ENCODE measurements around the gene PAK2.

PAK2 gene

DNA sequence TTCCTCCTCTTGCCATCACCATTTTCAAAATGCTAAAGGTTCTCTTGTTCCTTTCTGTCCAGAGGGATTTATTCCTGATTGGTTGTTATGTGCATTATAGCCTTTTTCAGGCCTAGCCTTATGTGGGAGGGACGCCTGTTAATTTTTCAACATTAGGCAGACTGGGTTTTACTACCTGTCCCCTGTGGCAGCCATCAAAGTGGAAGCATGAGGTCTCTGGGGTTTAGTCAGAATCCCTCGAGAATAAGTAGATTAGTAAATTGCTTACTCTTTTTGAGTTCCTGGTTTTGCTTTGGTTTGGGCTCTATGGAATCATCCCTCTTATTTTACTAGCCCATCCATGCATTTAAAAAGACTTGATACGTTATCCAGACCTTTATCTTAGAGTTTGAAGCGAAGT is 32.4 kb downstream of the PAK2 start:
- no peak overlapping the region for H3K4me3 ChIP-seq (ENCODE audit: low read depth, low read length)
- in situ Hi-C loops (cut with HindIII; ENCODE audit: low sequenced_read_pairs): no loop called here
- TF ChIP-seq, protein P1, sequence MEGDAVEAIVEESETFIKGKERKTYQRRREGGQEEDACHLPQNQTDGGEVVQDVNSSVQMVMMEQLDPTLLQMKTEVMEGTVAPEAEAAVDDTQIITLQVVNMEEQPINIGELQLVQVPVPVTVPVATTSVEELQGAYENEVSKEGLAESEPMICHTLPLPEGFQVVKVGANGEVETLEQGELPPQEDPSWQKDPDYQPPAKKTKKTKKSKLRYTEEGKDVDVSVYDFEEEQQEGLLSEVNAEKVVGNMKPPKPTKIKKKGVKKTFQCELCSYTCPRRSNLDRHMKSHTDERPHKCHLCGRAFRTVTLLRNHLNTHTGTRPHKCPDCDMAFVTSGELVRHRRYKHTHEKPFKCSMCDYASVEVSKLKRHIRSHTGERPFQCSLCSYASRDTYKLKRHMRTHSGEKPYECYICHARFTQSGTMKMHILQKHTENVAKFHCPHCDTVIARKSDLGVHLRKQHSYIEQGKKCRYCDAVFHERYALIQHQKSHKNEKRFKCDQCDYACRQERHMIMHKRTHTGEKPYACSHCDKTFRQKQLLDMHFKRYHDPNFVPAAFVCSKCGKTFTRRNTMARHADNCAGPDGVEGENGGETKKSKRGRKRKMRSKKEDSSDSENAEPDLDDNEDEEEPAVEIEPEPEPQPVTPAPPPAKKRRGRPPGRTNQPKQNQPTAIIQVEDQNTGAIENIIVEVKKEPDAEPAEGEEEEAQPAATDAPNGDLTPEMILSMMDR (IDR thresholded peaks at IDR 0.05; ENCODE audit: low read depth, low read length): no peak
- DNase-seq (ENCODE audit: low read depth, low spot score): no peak

DNA sequence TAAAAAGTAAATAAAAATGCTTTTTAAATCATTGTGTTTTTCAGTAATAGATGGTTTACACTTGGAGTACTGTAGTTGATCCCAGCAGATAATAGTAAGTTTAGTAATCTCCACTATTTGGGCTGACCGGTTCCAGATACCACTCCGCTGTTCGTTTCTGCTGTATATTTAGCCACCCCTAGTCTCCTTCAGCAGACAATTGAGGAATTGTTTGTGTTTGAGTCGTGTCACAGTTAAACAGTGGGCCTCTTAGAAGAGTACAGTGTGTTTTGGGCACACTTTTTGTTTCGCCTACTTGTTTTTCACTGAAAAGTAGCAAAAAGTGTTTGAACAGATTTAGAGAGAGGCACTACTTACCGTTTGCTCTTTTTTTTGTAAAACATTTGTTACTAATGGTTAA is 33.2 kb downstream of the PAK2 start:
- no peak overlapping the region for H3K4me3 ChIP-seq (ENCODE audit: low read depth, low read length)
- in situ Hi-C loops (cut with HindIII; ENCODE audit: low sequenced_read_pairs): no loop called here
- TF ChIP-seq, protein P1 (IDR thresholded peaks at IDR 0.05; ENCODE audit: low read depth, low read length): no peak

DNA sequence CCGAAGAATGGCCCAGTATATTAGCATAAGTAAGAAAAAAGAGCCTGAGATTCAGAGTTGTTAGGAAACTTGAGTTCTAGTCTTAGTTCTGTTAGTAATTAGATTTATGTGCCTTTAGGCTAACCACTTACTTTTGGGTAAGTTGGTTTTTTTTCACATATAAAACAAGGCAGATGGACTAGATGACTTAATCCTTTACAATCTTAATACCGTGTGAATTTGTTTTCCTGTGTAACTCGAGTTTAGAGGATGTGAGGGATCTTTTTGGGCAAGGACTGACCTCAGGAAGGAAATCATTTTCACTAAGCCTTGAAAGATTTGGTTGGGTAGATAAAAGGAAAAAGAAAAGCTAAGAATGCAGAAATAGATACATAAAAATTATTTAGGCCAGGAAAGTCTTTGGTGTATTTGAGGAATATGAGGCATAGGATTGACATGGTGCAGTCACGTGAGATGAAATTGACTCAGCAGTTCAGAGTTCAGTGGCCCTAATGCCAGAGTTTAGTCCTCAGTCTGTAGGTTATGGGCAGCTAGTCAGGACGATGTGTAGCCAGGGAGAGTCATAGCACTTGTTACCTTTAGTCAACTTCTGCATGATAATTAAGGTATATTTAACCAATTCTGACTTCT is 34.6 kb downstream of the PAK2 start:
- H3K4me3 ChIP-seq (ENCODE audit: low read depth, low read length): no peak overlapping the region
- TF ChIP-seq, protein P1 (IDR thresholded peaks at IDR 0.05; ENCODE audit: low read depth, low read length): no peak
- in situ Hi-C loops (cut with HindIII; ENCODE audit: low sequenced_read_pairs): no loop called here
- peak; percentile 22 for DNase-seq (ENCODE audit: low read depth, low spot score)

More for the DNA sequence above, 33.2 kb downstream of the PAK2 start:
- no peak for DNase-seq (ENCODE audit: low read depth, low spot score)

DNA sequence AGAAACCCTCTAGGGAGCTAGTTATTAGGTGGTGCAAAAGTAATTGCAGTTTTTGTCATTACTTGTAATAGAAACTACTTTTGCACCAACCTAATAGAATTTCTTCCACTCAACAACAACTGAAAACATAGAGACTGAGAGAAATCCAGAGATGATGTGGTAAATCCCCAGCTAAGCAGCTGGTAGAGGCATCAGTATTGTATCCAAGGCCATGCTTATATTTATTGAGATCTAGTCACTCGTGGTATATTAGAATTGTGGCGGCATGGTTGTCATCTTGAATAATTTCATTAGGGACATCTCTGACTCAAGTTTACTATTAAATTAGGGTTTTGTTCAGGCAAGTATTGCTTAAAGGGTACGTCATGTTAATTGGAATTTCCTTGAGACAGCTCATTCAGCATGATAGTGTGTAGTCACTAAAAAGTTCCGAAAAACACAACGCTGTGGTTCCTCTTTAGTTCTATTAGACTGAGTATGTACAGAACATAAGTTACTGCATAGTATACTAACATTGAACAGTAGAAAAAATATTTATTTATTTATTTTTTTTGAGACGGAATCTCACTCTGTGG is 35.3 kb downstream of the PAK2 start:
- no peak overlapping the region for H3K4me3 ChIP-seq (ENCODE audit: low read depth, low read length)
- TF ChIP-seq, protein P1 (IDR thresholded peaks at IDR 0.05; ENCODE audit: low read depth, low read length): no peak
- in situ Hi-C loops (cut with HindIII; ENCODE audit: low sequenced_read_pairs): no loop called here
- no peak for DNase-seq (ENCODE audit: low read depth, low spot score)

DNA sequence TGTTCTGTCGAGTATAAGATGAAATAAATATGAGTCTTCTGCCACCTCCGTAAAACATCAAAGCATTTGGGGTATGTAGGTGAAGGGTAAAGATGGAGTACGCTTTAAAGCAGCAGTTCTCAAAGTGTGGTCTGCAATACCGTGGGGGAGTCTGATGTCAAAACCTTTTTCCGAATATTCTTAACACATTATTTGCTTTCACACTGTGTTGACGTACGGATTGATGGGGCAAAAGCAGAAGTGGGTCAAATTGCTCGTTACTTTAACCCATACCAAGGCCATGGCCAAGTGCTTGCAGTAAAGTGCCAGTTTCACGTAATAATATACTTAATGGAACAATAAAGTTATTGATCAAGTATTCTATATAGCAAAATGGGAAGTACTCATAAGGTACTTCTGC is 36.3 kb downstream of the PAK2 start:
- TF ChIP-seq, protein P1 (IDR thresholded peaks at IDR 0.05; ENCODE audit: low read depth, low read length): no peak
- in situ Hi-C loops (cut with HindIII; ENCODE audit: low sequenced_read_pairs): no loop called here
- DNase-seq (ENCODE audit: low read depth, low spot score): no peak
- no peak overlapping the region for H3K4me3 ChIP-seq (ENCODE audit: low read depth, low read length)

DNA sequence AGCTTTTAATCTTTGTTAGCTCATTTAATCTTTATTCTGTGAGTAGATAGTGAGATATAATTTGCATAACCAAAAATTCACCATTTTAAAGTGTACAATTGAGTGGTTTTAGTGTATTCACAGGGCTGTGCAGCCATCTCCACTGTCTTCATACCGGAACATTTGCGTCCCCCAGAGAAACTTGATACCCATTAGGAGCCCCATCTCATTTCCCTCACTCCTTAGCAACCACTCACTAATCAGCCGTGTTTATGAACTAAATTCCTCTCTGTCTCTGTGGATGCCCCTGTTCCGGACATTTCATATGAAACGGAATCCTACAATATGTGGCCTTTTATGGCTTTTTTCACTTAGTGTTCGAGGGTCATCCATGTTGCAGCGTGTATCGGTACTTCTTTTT is 38.2 kb downstream of the PAK2 start:
- TF ChIP-seq, protein P1 (IDR thresholded peaks at IDR 0.05; ENCODE audit: low read depth, low read length): no peak
- H3K4me3 ChIP-seq (ENCODE audit: low read depth, low read length): no peak overlapping the region
- in situ Hi-C loops (cut with HindIII; ENCODE audit: low sequenced_read_pairs): no loop called here
- DNase-seq (ENCODE audit: low read depth, low spot score): no peak

All from astrocyte of the spinal cord (primary cell).